ENCODE data around the gene MOB1A.
"Not testable (repeated sequence)": the region's sequence is repeated elsewhere in the genome, so short reads cannot be mapped to it uniquely, and the experiment has no call there.

The MOB1A gene

DNA sequence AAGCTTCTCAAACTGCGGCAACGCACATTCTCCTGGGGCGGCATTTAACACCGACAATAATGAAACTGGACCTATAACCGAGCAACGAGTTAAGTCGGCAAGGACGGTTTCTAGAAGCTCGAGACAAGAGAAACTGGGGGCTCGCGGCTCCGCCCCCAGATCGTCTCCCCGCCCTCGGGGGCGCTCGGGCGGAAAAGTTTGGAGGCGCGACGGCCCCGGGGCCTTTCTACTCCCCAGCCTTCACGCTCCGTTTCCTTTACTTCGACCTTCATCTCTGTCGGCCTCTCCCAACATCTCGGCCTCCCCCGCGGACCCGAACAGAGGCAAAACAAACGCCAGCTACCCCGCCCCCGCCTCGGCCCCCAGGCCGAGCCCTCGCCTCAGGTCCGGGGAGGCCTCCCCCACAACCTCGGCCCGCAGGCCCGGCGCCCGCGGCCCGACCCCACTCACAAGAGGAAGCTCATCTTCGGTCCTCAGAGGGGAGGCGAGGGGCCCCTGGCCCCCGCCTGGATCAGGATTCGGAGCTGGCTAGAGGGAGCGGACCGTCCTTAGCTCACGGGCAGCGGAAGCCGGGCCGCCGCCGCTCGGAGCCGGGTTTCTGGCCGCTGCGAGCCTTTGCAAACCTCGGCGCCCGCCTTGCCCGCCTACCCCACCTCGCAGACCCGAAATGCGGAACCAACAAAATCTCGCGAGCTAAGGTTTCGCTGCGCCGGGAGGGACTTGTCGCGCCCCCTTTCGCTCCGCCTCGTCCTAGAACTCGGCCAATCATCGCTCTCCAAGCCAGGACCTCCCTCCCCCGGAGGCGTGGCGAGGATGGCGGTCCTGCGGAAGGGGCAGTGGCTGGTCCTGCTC lies at the start of gene MOB1A:
Gene MOB1A, minus strand, starts transcription at position 669 of the 852 bp plus-strand sequence. Its CDS starts 205 bp downstream, at position 464.
- DNase-seq, result peak; percentile 98

DNA sequence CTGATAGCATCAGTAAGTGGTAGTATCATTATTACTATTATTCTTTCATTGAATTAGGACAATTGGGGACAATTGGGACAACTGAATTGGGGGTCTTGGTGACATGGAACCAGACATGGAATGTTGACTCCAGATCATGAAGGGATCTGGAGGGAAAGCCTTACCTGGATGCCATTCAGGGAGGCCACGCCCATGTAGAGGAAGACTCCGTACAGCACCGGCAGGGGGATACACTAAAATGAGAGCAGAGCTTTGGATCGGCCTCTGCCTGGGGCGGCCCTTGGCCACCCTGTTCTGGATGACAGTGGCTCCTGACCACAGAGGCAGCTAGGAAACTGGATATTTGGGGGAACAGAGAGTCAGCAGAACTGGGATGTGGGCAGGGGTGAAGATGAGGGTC lies 49.0 kb upstream of the MOB1A start:
- no peak for DNase-seq

- DNase-seq, result no peak
Observed at GRCh38 chr2:74226648-74227213, 48.1 kb upstream of the MOB1A start.

DNA sequence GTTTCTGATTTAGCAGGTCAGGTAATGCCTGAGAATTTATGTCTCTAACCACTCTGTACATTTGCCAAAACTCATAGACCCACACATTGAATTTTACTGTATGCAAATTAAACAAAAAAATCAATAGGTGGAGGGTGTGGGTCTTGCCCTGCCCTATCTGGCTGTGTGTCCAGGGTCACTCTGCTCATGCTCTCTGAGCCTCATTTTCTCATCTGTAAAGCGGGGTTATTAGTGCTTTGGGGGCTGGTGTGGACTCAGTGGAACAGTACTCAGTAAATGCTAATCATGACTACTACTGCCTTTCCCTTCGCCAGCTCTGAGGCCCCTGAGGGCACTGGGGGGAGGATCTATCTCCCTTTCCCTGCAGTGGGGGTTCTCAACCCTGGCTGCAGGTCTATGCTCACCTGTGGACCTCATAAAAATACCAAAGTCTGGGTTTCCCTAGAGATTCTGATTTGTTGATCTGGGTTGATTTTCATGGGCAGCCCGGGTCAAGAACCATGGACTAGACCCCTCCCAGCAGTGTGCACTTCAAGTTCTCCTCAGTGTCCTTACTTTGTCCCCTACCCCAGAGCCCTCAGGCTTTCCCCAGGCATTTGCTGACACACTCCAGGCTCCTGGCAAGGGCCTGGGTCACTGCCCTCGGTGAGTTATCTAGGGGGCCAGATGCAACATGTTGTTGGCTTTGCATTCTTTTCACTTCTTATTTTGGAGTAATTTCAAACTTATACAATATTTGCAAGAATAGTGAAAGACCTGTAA lies 47.2 kb upstream of the MOB1A start:
- no peak for DNase-seq

GRCh38 chr2:74223941-74224770 lies 45.5 kb upstream of the MOB1A start:
- no peak for DNase-seq

DNA sequence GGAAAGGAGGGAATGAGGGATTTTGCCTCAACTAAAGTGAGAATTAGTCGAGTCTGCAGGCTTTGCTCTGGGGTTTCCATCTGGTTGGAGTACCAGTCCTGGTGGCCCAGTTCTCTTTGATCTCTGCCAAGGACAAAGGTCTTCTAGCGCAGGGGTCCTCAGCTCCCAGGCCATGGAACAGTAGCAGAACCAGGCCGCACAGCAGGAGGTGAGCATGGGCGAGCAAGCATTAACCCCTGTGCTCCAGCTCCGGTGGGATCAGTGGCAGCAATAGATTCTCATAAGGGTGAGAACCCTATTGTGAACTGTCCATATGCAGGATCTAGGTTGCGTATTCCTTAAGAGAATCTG lies 43.6 kb upstream of the MOB1A start:
- no peak for DNase-seq

- DNase-seq, result no peak
Observed at GRCh38 chr2:74221604-74222299, 43.1 kb upstream of the MOB1A start.

DNA sequence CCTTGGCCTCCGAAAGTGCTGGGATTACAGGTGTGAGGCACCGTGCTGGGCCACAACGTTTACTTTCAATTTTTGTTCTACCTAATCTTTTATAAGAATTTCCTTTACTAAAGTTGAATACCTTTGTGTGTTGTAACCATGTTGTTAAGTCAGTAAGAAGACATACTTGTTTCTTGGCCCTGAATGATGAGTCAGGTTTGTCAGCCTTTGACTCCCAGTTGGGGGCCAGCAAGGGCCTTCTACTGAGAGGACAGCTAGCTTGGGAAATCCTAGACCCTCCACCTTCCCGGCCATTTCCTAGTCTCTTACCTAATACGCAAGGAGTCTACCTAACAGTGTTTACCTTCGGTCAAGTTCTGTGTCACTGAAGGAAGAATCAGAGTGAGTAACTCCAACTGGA lies 42.4 kb upstream of the MOB1A start:
- no peak for DNase-seq

GRCh38 chr2:74219846-74220486 lies 41.3 kb upstream of the MOB1A start:
- no peak for DNase-seq

- no peak for DNase-seq
Observed at GRCh38 chr2:74216642-74217041, 38.0 kb upstream of the MOB1A start.

GRCh38 chr2:74215771-74216170 lies 37.1 kb upstream of the MOB1A start:
- DNase-seq, result not testable (repeated sequence)

DNA sequence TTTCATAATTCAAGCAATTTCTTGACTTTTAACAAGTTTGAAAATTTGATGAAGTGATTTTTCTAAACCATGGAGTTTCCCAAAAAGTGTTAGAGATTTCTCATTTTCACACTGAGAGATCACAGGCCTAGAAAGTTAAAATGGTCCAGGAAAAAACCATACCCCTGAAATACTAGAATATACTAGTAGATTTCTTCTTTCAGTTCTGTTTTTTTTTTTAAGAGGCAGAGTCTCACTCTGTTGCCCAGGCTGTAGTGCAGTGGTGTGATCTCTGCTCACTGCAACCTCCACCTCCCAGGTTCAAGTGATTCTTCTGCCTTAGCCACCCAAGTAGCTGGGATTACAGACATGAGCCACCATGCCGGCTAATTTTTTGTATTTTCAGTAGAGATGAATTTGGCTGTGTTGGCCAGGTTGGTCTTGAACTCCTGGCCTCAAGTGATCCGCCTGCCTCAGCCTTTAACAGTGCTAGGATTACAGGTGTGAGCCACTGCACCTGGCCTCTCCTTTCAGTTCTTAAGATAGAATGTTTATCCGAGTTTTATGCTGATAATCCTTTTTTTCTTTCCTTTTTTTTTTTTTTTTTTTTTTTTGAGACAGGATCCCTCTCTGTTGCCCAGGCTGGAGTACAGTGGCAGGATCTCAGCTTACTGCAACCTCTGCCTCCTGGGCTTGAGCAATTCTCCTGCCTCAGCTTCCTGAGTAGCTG lies 34.2 kb upstream of the MOB1A start:
- DNase-seq, result no peak

DNA sequence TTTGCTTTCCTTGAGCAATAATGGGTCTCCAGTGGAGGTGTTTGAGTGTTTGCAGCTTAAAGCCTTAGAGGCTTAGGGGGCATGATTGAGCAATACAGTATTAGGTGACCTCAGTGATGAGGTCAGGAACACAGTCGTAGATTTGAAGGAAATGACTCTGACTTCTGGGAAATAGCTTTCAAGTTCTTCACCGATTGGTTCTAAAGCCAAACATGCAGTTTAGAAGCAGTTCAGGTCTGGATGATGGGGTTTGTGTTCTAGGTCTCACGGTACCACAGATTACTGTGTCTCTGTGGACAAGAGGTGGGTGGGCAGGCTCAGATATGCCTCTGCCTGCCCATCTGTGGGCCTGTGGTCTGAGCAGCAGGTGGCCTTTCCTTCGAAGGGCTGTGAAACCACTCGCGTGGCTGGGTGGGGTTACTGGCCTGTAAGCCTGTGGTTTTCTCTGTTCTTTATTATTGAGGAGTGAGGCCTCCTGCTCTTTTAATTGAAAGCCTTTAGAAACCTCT lies 27.6 kb upstream of the MOB1A start:
- DNase-seq, result no peak

DNA sequence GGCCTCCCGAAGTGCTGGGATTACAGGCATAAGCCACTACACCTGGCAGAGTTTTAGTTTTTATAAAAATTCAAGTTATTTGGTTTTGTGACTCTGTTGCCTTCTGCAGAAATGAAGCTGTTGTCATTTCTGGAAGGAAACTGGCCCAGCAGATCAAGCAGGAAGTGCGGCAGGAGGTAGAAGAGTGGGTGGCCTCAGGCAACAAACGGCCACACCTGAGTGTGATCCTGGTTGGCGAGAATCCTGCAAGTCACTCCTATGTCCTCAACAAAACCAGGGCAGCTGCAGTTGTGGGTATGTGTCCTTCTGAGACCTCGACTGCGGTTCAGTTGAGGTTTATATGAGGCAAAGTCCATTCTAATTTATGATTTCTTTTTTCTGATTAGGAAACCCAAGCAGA lies 26.9 kb upstream of the MOB1A start:
- DNase-seq, result no peak

DNA sequence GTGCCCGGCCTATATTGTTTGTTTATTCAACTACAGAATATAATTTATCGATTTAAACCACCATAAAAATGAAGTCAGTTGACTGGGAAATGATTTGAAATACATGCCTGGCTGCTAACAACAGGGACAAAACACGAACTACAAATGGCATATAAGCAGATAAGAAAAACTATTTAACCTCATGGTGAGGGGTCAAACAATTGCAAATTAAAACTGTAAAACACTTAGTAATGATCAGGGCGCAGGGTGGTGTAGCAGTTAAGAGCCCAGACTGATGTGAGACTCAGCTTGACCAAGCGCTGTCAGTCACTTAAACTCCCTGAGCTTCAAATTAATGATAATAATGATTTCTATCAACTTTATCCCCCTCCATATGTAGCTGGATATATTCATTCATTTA lies 26.4 kb upstream of the MOB1A start:
- DNase-seq, result no peak

- no peak for DNase-seq
Observed at GRCh38 chr2:74204436-74204835, 25.8 kb upstream of the MOB1A start.

DNA sequence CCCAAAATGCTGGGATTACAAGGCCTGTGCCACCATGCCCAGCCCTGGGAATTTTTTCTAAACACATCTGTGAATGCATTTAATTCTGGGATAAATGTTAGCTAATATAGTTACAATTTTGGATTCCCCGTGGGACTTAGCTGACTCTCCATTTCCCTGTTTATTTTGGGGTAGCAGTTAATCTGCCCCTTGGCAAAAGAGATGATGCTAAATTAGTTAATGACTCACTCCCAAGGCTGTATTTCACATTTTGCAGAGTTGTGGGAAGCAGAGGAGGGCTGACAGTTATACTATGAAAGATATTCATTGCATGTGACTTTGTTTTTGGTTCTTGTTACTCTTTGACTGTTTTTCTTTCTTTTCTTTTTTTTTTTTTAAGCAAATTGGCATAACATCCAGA lies 22.9 kb upstream of the MOB1A start:
- no peak for DNase-seq

DNA sequence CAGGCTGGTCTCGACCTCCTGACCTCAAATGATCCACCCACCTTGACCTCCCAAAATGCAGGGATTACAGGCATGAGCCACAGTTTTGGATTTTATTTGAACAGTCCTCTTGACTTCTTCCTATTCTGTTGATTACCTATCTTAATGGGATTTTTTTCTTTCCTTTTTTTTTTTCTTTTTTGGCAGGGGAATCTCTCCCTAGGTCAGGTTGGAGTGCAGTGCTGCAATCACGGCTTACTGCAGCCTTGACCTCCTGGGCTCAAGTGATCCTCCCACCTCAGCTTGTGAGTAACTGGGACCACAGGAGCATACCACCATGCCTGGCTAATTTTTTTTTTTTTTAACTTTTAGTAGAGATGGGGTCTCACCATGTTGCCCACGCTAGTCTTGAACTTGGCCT lies 22.5 kb upstream of the MOB1A start:
- DNase-seq, result no peak

GRCh38 chr2:74199871-74200305 lies 21.2 kb upstream of the MOB1A start:
- DNase-seq, result peak; percentile 25

- no peak for DNase-seq
Observed at GRCh38 chr2:74199275-74199701, 20.6 kb upstream of the MOB1A start.

Measured in kidney glomerular epithelial cell (primary cell).